ENCODE measurements around the gene SPATA1.
"Not testable (repeated sequence)": the region's sequence is repeated elsewhere in the genome, so short reads cannot be mapped to it uniquely, and the experiment has no call there.

SPATA1 gene

GRCh38 chr1:84570436-84571149 lies 64.4 kb downstream of the SPATA1 start:
- no peak overlapping the region for H3K4me3 Mint-ChIP-seq
- H3K27ac Mint-ChIP-seq: no peak overlapping the region
- no peak for ATAC-seq
- H3K4me1 Mint-ChIP-seq: peaks cover 56% of the 10 kb centered on the region
- H3K36me3 Mint-ChIP-seq: peaks cover 39% of the 10 kb centered on the region
- no peaks in the 10 kb centered on the region for H3K27me3 Mint-ChIP-seq
- H3K9me3 Mint-ChIP-seq: no peaks in the 10 kb centered on the region

GRCh38 chr1:84571150-84571535 lies 65.0 kb downstream of the SPATA1 start:
- H3K4me3 Mint-ChIP-seq: no peak overlapping the region
- H3K9me3 Mint-ChIP-seq: no peaks in the 10 kb centered on the region
- H3K27ac Mint-ChIP-seq: peak overlapping the region; percentile 98
- H3K4me1 Mint-ChIP-seq: peaks cover 57% of the 10 kb centered on the region
- ATAC-seq: no peak
- peaks cover 39% of the 10 kb centered on the region for H3K36me3 Mint-ChIP-seq
- H3K27me3 Mint-ChIP-seq: no peaks in the 10 kb centered on the region

- Mint-ChIP-seq H3K27me3 (no peaks in the 10 kb centered on the region), H3K9me3 (no peaks in the 10 kb centered on the region), H3K36me3 (peaks cover 26% of the 10 kb centered on the region), H3K4me3 (peak overlapping the region; percentile 98), H3K27ac (peak overlapping the region; percentile 98), H3K4me1 (peaks cover 46% of the 10 kb centered on the region)
- no peak for ATAC-seq
These were observed 67.3 kb downstream of the SPATA1 start for GRCh38 chr1:84573481-84573966.

GRCh38 chr1:84573967-84574842 lies 68.0 kb downstream of the SPATA1 start, which contains the start of gene CTBS:
Gene CTBS (minus strand): TSS chr1:84574440. CDS start chr1:84574415, 25 bp downstream.
- Mint-ChIP-seq H3K27me3 (no peaks in the 10 kb centered on the region), H3K9me3 (no peaks in the 10 kb centered on the region), H3K36me3 (peaks cover 19% of the 10 kb centered on the region), H3K4me3 (peak within 1 kb of the TSS; percentile 98), H3K27ac (peak within 1 kb of the TSS; percentile 98), H3K4me1 (peaks cover 46% of the 10 kb centered on the region)
- ATAC-seq: peak; percentile 98

- Mint-ChIP-seq H3K27me3 (no peaks in the 10 kb centered on the region), H3K27ac (peak overlapping the region; percentile 98), H3K9me3 (no peaks in the 10 kb centered on the region), H3K4me1 (peaks cover 46% of the 10 kb centered on the region), H3K4me3 (peak overlapping the region; percentile 98), H3K36me3 (peaks cover 18% of the 10 kb centered on the region)
- no peak for ATAC-seq
These were observed 68.8 kb downstream of the SPATA1 start for GRCh38 chr1:84574936-84575335.

- Mint-ChIP-seq H3K4me1 (peaks cover 16% of the 10 kb centered on the region), H3K27me3 (no peaks in the 10 kb centered on the region), H3K9me3 (peaks cover 3% of the 10 kb centered on the region), H3K4me3 (no peak overlapping the region), H3K36me3 (peaks cover 9% of the 10 kb centered on the region), H3K27ac (no peak overlapping the region)
- ATAC-seq: no peak
These were observed 75.5 kb downstream of the SPATA1 start for GRCh38 chr1:84581648-84582047.

- Mint-ChIP-seq H3K4me3 (no peak overlapping the region), H3K27me3 (no peaks in the 10 kb centered on the region), H3K9me3 (peaks cover 3% of the 10 kb centered on the region), H3K4me1 (peaks cover 16% of the 10 kb centered on the region), H3K36me3 (peaks cover 9% of the 10 kb centered on the region), H3K27ac (peak overlapping the region; percentile 58)
- ATAC-seq: peak; percentile 67
These were observed 76.8 kb downstream of the SPATA1 start for GRCh38 chr1:84582802-84583587.

GRCh38 chr1:84583648-84584047 lies 77.5 kb downstream of the SPATA1 start:
- peaks cover 16% of the 10 kb centered on the region for H3K4me1 Mint-ChIP-seq
- H3K4me3 Mint-ChIP-seq: no peak overlapping the region
- H3K9me3 Mint-ChIP-seq: peaks cover 3% of the 10 kb centered on the region
- no peak for ATAC-seq
- peaks cover 9% of the 10 kb centered on the region for H3K36me3 Mint-ChIP-seq
- peak overlapping the region; percentile 58 for H3K27ac Mint-ChIP-seq
- H3K27me3 Mint-ChIP-seq: no peaks in the 10 kb centered on the region

- no peaks in the 10 kb centered on the region for H3K27me3 Mint-ChIP-seq
These were observed 77.9 kb downstream of the SPATA1 start for GRCh38 chr1:84584126-84584525.

GRCh38 chr1:84585803-84586202 lies 79.6 kb downstream of the SPATA1 start:
- Mint-ChIP-seq H3K27ac (no peak overlapping the region), H3K36me3 (peaks cover 9% of the 10 kb centered on the region), H3K4me3 (no peak overlapping the region), H3K27me3 (no peaks in the 10 kb centered on the region), H3K4me1 (peaks cover 16% of the 10 kb centered on the region), H3K9me3 (peaks cover 3% of the 10 kb centered on the region)
- ATAC-seq: no peak

More at GRCh38 chr1:84584126-84584525, 77.9 kb downstream of the SPATA1 start:
- H3K4me1 Mint-ChIP-seq: peaks cover 16% of the 10 kb centered on the region
- peaks cover 9% of the 10 kb centered on the region for H3K36me3 Mint-ChIP-seq
- peak; percentile 34 for ATAC-seq
- H3K9me3 Mint-ChIP-seq: peaks cover 3% of the 10 kb centered on the region
- H3K27ac Mint-ChIP-seq: peak overlapping the region; percentile 58
- H3K4me3 Mint-ChIP-seq: no peak overlapping the region

GRCh38 chr1:84587099-84587498 lies 80.9 kb downstream of the SPATA1 start:
- H3K27me3 Mint-ChIP-seq: no peaks in the 10 kb centered on the region
- ATAC-seq: no peak

GRCh38 chr1:84594959-84595358 lies 88.8 kb downstream of the SPATA1 start:
- not testable (repeated sequence) for H3K9me3 Mint-ChIP-seq, H3K4me3 Mint-ChIP-seq, H3K27me3 Mint-ChIP-seq, H3K27ac Mint-ChIP-seq, ATAC-seq, H3K36me3 Mint-ChIP-seq
- peaks cover 16% of the 10 kb centered on the region for H3K4me1 Mint-ChIP-seq

More at GRCh38 chr1:84587099-84587498, 80.9 kb downstream of the SPATA1 start:
- H3K4me3 Mint-ChIP-seq: no peak overlapping the region
- H3K4me1 Mint-ChIP-seq: peaks cover 16% of the 10 kb centered on the region
- peaks cover 8% of the 10 kb centered on the region for H3K9me3 Mint-ChIP-seq
- peaks cover 16% of the 10 kb centered on the region for H3K36me3 Mint-ChIP-seq
- no peak overlapping the region for H3K27ac Mint-ChIP-seq

GRCh38 chr1:84597011-84597410 lies 90.8 kb downstream of the SPATA1 start:
- no peak for ATAC-seq
- no peaks in the 10 kb centered on the region for H3K27me3 Mint-ChIP-seq
- peaks cover 2% of the 10 kb centered on the region for H3K9me3 Mint-ChIP-seq
- H3K4me3 Mint-ChIP-seq: no peak overlapping the region
- peaks cover under 1% of the 10 kb centered on the region for H3K36me3 Mint-ChIP-seq
- H3K27ac Mint-ChIP-seq: no peak overlapping the region
- peaks cover 18% of the 10 kb centered on the region for H3K4me1 Mint-ChIP-seq

GRCh38 chr1:84598418-84598817 lies 92.2 kb downstream of the SPATA1 start:
- Mint-ChIP-seq H3K4me1 (peaks cover 18% of the 10 kb centered on the region), H3K4me3 (no peak overlapping the region), H3K9me3 (no peaks in the 10 kb centered on the region), H3K27ac (peak overlapping the region; percentile 87), H3K27me3 (no peaks in the 10 kb centered on the region), H3K36me3 (no peaks in the 10 kb centered on the region)
- ATAC-seq: no peak
